Stomach (tissue), 9 donors: ENCODE measurements around the gene NEMP2. TPM values are rescaled to one million over a fixed set of nuclear protein-coding genes. Genes with fewer than 3 reads are reported as not detected.

Experiments used
- DNase-seq, 2 donors: peaks; one replicate each; pipeline versions ENCODE4 v3.0.0 to v3.0.0-alpha.2; 2013 to 2019
- H3K27ac ChIP-seq, 5 donors: fragments of 200-600 bp in 4 of 5; sonication (generic) in 4 of 5; one replicate each; pipeline ENCODE4 v1.5.1; 2013 to 2019; ENCODE audit warnings: mild to moderate bottlenecking in 1 of 5, moderate library complexity in 1 of 5
- H3K27me3 ChIP-seq, 3 donors: fragments of 200-600 bp; sonication (generic); one replicate each; pipeline ENCODE4 v1.5.1; 2017 to 2019; ENCODE audit warnings: mixed run types in 1 of 3
- H3K36me3 ChIP-seq, 4 donors: fragments of 200-600 bp; sonication (generic); 1 replicate in 3 of 4; 2 replicates in 1 of 4; pipeline ENCODE4 v1.5.1; 2016 to 2019
- H3K4me1 ChIP-seq, 4 donors: fragments of 200-600 bp; sonication (generic); one replicate each; pipeline ENCODE4 v1.5.1; 2016 to 2019
- H3K4me3 ChIP-seq, 4 donors: fragments of 200-600 bp; sonication (generic) in 3 of 4; one replicate each; pipeline ENCODE4 v1.5.1; 2016 to 2019; ENCODE audit warnings: mild to moderate bottlenecking in 1 of 4
- H3K9me3 ChIP-seq, 4 donors: fragments of 200-600 bp; sonication (generic); one replicate each; pipeline ENCODE4 v1.5.1; 2016 to 2019
- EP300 ChIP-seq: sonication (generic); formaldehyde crosslinking; IDR thresholded peaks from one replicate; pipeline ENCODE4 v1.6.1; 2017; ENCODE audit warnings: antibody characterized with exemption
- POLR2A ChIP-seq, 4 donors: fragments of 450-650 bp; IDR thresholded peaks; one replicate each; pipeline ENCODE4 v1.6.1; 2016; ENCODE audit warnings: antibody characterized with exemption in 4 of 4, control low read depth in 2 of 4, mild to moderate bottlenecking in 1 of 4, moderate library complexity in 1 of 4
- POLR2AphosphoS5 ChIP-seq, 3 donors: sonication (generic); formaldehyde crosslinking; IDR thresholded peaks; one replicate each; pipeline ENCODE4 v1.6.1; 2016; ENCODE audit warnings: antibody characterized with exemption in 3 of 3
- WGBS, 5 donors: extraction: QIAGEN DNeasy Blood & Tissue Kit in 3 of 5; methylation state at CpG; one replicate each; pipeline versions ENCODE4 v1.1.5 to v1.1.7; 2013 to 2018; 5-methylcytosine and 5-hydroxymethylcytosine counted together
- intact Hi-C: fragments of 100-400 bp; cut with DNase I; formaldehyde crosslinking; loops from one replicate; pipeline ENCODE4 v1.15.1; 2023; ENCODE audit warnings: low total_unique reads
- polyA plus RNA-seq, 3 donors: library from polyadenylated mRNA; stranded (reverse); fragments of 200-250 nt; gene quantifications; one replicate each; pipeline ENCODE4 v1.2.3, GENCODE V29; 2013
- total RNA-seq, 5 donors: library from RNA; depleted of rRNA; stranded (reverse); fragments of >200 nt; gene quantifications; one replicate each; pipeline versions ENCODE4 v1.1.0 to v1.2.3, GENCODE V29; 2014 to 2016
- TF ChIP-seq, protein P1 (sequence below), 7 experiments: fragments of 450-650 bp in 4 of 7; fragments of 200-600 bp in 3 of 7; sonication (generic) in 3 of 7; IDR thresholded peaks; one replicate each; pipeline ENCODE4 v1.5.1; 2016 to 2019; ENCODE audit warnings: antibody characterized with exemption in 7 of 7, control low read depth in 2 of 7, mild to moderate bottlenecking in 1 of 7
- donor health status: healthy with polysubstance abuse.
- donor health status: Bipolar disorder and iron deficiency.
- donor health status: healthy.

The NEMP2 gene
- total and polyA plus RNA-seq, 8 donors = 0.60 to 18.7 (median 1.6) TPM; not detected in 2

DNA sequence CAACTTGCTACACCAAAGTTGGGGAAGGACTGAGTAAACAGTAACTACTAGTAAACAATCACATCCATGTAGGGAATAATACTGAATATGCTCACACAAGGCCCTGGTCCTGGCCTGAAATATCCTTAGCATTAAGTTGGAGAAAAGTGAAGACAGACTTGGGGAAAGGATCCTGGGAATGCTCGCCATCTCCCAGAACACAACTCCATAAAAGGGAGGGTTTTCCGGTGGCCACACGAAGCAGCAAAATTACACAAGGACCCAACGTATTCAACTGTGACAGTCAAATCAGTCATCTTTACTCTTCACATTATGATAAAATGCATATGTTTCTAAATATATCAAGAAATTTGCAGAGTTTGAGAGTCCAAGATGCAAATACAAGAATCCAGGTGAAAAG is 7.3 kb downstream of the NEMP2 start:
- WGBS, 5 donors = 87 to 98% (median 94%) methylated on average over 4 of the region's 4 CpGs
- Histone ChIP-seq H3K4me1 (peaks cover 5 to 46% (median 21%) of the 10 kb centered on the region in 4 donors), H3K9me3 (no peaks in the 10 kb centered on the region), H3K36me3 (no peaks in the 10 kb centered on the region), H3K27ac (no peak overlapping the region), H3K4me3 (no peak overlapping the region), H3K27me3 (no peaks in the 10 kb centered on the region)
- TF ChIP-seq, protein P1, sequence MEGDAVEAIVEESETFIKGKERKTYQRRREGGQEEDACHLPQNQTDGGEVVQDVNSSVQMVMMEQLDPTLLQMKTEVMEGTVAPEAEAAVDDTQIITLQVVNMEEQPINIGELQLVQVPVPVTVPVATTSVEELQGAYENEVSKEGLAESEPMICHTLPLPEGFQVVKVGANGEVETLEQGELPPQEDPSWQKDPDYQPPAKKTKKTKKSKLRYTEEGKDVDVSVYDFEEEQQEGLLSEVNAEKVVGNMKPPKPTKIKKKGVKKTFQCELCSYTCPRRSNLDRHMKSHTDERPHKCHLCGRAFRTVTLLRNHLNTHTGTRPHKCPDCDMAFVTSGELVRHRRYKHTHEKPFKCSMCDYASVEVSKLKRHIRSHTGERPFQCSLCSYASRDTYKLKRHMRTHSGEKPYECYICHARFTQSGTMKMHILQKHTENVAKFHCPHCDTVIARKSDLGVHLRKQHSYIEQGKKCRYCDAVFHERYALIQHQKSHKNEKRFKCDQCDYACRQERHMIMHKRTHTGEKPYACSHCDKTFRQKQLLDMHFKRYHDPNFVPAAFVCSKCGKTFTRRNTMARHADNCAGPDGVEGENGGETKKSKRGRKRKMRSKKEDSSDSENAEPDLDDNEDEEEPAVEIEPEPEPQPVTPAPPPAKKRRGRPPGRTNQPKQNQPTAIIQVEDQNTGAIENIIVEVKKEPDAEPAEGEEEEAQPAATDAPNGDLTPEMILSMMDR (IDR thresholded peaks at IDR 0.05) = no peak
- TF ChIP-seq POLR2A (IDR thresholded peaks at IDR 0.05) (no peak), EP300 (no peak), POLR2AphosphoS5 (IDR thresholded peaks at IDR 0.05) (no peak)
- intact Hi-C loops = no loop called here
- DNase-seq = no peak

DNA sequence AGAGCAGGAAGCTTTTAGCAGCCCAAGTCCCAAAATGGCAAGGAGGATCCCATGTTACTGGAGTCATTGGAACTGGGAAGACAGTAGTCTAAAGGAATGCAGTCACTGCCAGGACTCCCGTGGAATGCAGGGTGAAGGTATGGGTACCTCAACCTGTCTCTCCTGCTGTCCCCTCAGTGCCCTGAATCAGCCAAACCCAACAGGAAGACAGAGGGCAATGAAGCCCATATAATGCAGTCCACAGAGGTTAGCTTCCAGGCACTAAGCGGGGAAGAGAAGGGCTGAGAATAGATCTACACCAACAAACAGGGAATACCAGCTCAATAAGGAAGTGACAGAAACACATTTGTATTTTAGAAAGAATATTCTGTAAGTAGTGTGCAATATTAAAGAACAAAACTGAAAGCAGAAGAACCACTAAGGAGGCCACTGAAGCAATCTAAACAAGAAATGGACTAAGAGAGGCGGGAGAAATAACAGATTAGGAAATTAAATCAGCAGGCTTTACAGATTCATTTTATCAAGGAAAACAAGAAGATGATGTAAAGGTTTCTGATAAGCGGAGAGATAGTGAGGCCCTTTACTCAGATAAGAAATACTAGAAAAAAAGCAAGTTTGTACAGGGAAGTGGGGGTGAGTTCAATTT is 8.3 kb downstream of the NEMP2 start:
- Histone ChIP-seq H3K4me3 (no peak overlapping the region), H3K27me3 (no peaks in the 10 kb centered on the region), H3K36me3 (no peaks in the 10 kb centered on the region), H3K9me3 (no peaks in the 10 kb centered on the region), H3K4me1 (peaks cover 5 to 46% (median 21%) of the 10 kb centered on the region in 4 donors), H3K27ac (no peak overlapping the region)
- DNase-seq = no peak
- intact Hi-C loops = no loop called here
- TF ChIP-seq, protein P1 (IDR thresholded peaks at IDR 0.05) = no peak
- TF ChIP-seq EP300 (no peak), POLR2A (IDR thresholded peaks at IDR 0.05) (no peak), POLR2AphosphoS5 (IDR thresholded peaks at IDR 0.05) (no peak)
- 77 to 80% (median 79%) methylated on average over 4 of the region's 4 CpGs for WGBS, 5 donors

DNA sequence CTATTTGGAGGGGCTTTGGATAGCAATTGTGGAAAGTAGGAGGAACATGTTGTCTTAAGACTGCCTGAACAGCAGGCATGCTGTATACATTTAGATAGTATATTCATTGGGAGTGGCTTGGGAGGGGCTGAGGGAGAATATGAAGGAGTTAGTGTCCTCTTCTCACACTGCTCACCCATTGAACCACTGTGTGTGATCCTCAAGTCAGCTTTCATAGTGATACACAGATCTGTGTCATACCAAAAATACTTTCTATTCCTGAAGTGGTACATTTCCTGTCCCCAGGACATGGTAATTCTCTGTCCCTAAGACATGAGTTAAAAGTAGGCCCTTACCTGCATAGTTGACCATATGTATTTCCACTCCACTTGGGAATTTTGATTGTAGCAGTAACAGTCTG is 9.6 kb downstream of the NEMP2 start:
- DNase-seq = no peak
- H3K9me3 ChIP-seq = no peaks in the 10 kb centered on the region
- intact Hi-C loops = no loop called here
- no peaks in the 10 kb centered on the region for H3K27me3 ChIP-seq
- H3K4me1 ChIP-seq = peaks cover 5 to 36% (median 14%) of the 10 kb centered on the region in 4 donors
- no peak for TF ChIP-seq POLR2AphosphoS5 (IDR thresholded peaks at IDR 0.05)
- TF ChIP-seq, protein P1 (IDR thresholded peaks at IDR 0.05) = no peak
- TF ChIP-seq POLR2A (IDR thresholded peaks at IDR 0.05) = no peak
- no peak for TF ChIP-seq EP300
- H3K4me3 ChIP-seq = no peak overlapping the region
- no peaks in the 10 kb centered on the region for H3K36me3 ChIP-seq
- H3K27ac ChIP-seq = no peak overlapping the region

DNA sequence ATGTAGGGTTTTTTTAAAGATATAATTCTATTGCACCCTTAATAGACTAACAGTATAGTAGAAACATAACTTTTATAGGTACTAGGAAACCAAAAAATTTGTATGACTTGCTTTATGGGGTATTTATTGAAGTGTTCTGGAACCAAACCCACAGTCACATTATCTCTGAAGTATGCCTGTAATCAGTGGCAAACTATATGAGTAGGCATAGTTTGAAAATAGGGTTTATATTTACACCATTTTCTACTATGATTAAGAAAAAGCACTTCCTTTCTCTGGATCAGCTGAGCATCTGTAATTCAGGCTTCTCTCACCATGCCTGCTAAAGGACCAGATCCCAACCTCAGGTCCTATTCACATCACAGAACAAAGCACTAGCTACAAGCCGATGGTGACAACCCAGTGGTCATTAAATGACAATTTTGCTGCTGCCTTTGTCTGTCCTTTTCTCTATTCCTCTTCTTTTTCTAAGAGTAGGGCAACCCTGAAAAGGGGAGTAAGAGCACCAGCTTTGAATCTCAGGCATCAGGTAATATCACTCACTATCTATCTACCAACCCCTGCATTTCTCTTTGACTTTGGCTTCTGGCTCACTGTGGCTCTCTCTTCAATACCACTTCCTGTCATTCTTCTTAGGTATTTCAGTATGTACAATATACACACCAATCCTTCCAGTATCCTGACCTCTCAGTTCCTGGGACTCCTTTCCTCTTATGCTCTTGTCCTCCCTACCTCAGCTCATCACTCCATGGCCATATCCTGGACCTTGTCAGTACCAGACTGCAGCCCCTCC is 14.4 kb downstream of the NEMP2 start:
- TF ChIP-seq POLR2AphosphoS5 (IDR thresholded peaks at IDR 0.05) (no peak), POLR2A (IDR thresholded peaks at IDR 0.05) (no peak), EP300 (no peak)
- TF ChIP-seq, protein P1 (IDR thresholded peaks at IDR 0.05) = no peak
- H3K4me1 ChIP-seq = no peaks in the 10 kb centered on the region
- intact Hi-C loops = loop anchor here (10.0 kb wide), 1 partner anchor 115 kb away; the partner anchor contains the start of gene MFSD6
- no peaks in the 10 kb centered on the region for H3K27me3 ChIP-seq
- 83 to 96% (median 96%) methylated on average over 1 of the region's 1 CpG for WGBS, 5 donors
- H3K27ac ChIP-seq = no peak overlapping the region
- H3K4me3 ChIP-seq = no peak overlapping the region
- H3K9me3 ChIP-seq = no peaks in the 10 kb centered on the region
- no peak for DNase-seq
- peaks cover 0 to 19% (median 0%) of the 10 kb centered on the region in 4 donors for H3K36me3 ChIP-seq
